SK-N-SH (cell line): ENCODE data around the gene SHPK. TPM values are rescaled to one million over a fixed set of nuclear protein-coding genes. Genes with fewer than 3 reads are reported as not detected.

Experiments used
- CTCF ChIA-PET: fragments of 300-600, 350-600 bp; formaldehyde crosslinking; extraction: SDS; loops from one replicate; lab custom pipeline; 2021; lab: Yijun Ruan, JAX
- POLR2A ChIA-PET: fragments of 350-600 bp; sonication (Branson Sonifier 250); formaldehyde crosslinking; extraction: SDS; loops from one replicate; lab custom pipeline; 2020; ENCODE audit warnings: antibody characterized with exemption, inconsistent platforms; lab: Yijun Ruan, JAX
- DNase-seq: peaks from one replicate; pipeline ENCODE4 v3.0.0; 2012
- H2AFZ ChIP-seq: fragments of 200-600 bp; sonication (generic); 2 replicates; pipeline ENCODE4 v1.8.1; 2016; ENCODE audit warnings: antibody characterized with exemption, mild to moderate bottlenecking, low read depth
- H3F3A ChIP-seq: fragments of 200-600 bp; sonication (generic); replicated peaks from 2 replicates; pipeline ENCODE3; 2016; ENCODE audit warnings: antibody characterized with exemption, mild to moderate bottlenecking; ENCODE audit not compliant: insufficient read depth
- H3K27ac ChIP-seq, 2 experiments: fragments of 200-500 bp in 1 of 2; fragments of 200-600 bp in 1 of 2; sonication (Bioruptor generic) in 1 of 2; sonication (generic), shearing (Covaris generic) in 1 of 2; 2 replicates each; pipeline versions ENCODE4 v1.5.1 to v1.6.1; 2014 to 2016; ENCODE audit warnings: low read depth in 2 of 2, inconsistent platforms in 1 of 2, low read length in 1 of 2, mild to moderate bottlenecking in 1 of 2, mixed read lengths in 1 of 2
- H3K27me3 ChIP-seq: fragments of 200-600 bp; sonication (generic), shearing (Covaris generic); 2 replicates; pipeline ENCODE4 v1.6.1; 2016; ENCODE audit warnings: mixed run types; ENCODE audit not compliant: insufficient read depth
- H3K36me3 ChIP-seq, 2 experiments: fragments of 200-500 bp in 1 of 2; fragments of 200-600 bp in 1 of 2; sonication (Bioruptor generic) in 1 of 2; sonication (generic) in 1 of 2; replicated peaks in 1 of 2; 2 replicates each; pipeline versions ENCODE3 to v1.5.1; 2014 to 2016; ENCODE audit warnings: low read length in 1 of 2, mild to moderate bottlenecking in 1 of 2; ENCODE audit not compliant: insufficient read depth in 2 of 2, control insufficient read depth in 1 of 2
- H3K4me1 ChIP-seq, 2 experiments: fragments of 200-500 bp in 1 of 2; fragments of 200-600 bp in 1 of 2; sonication (Bioruptor generic) in 1 of 2; sonication (generic), shearing (Covaris generic) in 1 of 2; 2 replicates each; pipeline versions ENCODE4 v1.5.1 to v1.6.1; 2014 to 2016; ENCODE audit warnings: low read depth in 1 of 2, low read length in 1 of 2, mixed run types in 1 of 2; ENCODE audit not compliant: insufficient read depth in 2 of 2, control insufficient read depth in 1 of 2
- H3K4me2 ChIP-seq: fragments of 200-600 bp; sonication (generic), shearing (Covaris generic); 2 replicates; pipeline ENCODE4 v1.6.1; 2017; ENCODE audit warnings: mixed run types
- H3K4me3 ChIP-seq, 2 experiments: fragments of 200-500 bp in 1 of 2; fragments of 200-600 bp in 1 of 2; sonication (Bioruptor generic) in 1 of 2; sonication (generic), shearing (Covaris generic) in 1 of 2; 2 replicates each; pipeline versions ENCODE4 v1.5.1 to v1.8.1; 2014 to 2016; ENCODE audit warnings: low read depth in 2 of 2, inconsistent platforms in 1 of 2, low read length in 1 of 2, mild to moderate bottlenecking in 1 of 2, mixed read lengths in 1 of 2, moderate library complexity in 1 of 2
- H3K79me2 ChIP-seq: fragments of 200-600 bp; sonication (generic); 2 replicates; pipeline ENCODE4 v1.8.1; 2017; ENCODE audit warnings: mild to moderate bottlenecking; ENCODE audit not compliant: insufficient read depth
- H3K9ac ChIP-seq: fragments of 200-600 bp; sonication (generic); 2 replicates; pipeline ENCODE4 v1.6.1; 2017; ENCODE audit warnings: mixed run types
- H3K9me2 ChIP-seq: fragments of 200-600 bp; sonication (generic); 2 replicates; pipeline ENCODE4 v1.6.1; 2017; ENCODE audit warnings: mixed run types
- H3K9me3 ChIP-seq: fragments of 200-600 bp; sonication (generic); 2 replicates; pipeline ENCODE4 v1.6.1; 2017; ENCODE audit warnings: mixed run types, mild to moderate bottlenecking, moderate library complexity
- H4K20me1 ChIP-seq: fragments of 200-600 bp; sonication (generic); 2 replicates; pipeline ENCODE4 v1.6.1; 2017; ENCODE audit warnings: mild to moderate bottlenecking, mixed run types; ENCODE audit not compliant: insufficient read depth
- CHD2 ChIP-seq: fragments of 150-350 bp; IDR thresholded peaks from 2 replicates; pipeline ENCODE4 v1.6.1; 2018; ENCODE audit warnings: low read length; ENCODE audit not compliant: partially characterized antibody
- EP300 ChIP-seq, 2 experiments: IDR thresholded peaks; 2 replicates each; pipeline versions ENCODE4 v1.4.0 to v1.6.1; 2012; ENCODE audit warnings: borderline replicate concordance in 1 of 2, low read depth in 1 of 2, low read length in 1 of 2
- EZH2phosphoT487 ChIP-seq: fragments of 200-600 bp; sonication (generic); IDR thresholded peaks from 2 replicates; pipeline ENCODE4 v1.6.1; 2017; ENCODE audit warnings: low read depth, mixed run types, mild to moderate bottlenecking, antibody characterized with exemption, moderate library complexity, borderline replicate concordance
- FOSL2 ChIP-seq: IDR thresholded peaks from 2 replicates; pipeline ENCODE4 v1.4.0; 2012; ENCODE audit warnings: low read depth, mild to moderate bottlenecking, moderate library complexity, borderline replicate concordance
- FOXJ3 ChIP-seq: sonication (generic); formaldehyde crosslinking; IDR thresholded peaks from 2 replicates; pipeline ENCODE4 v1.5.1; 2020; ENCODE audit warnings: mild to moderate bottlenecking, missing genetic modification reagents
- JUND ChIP-seq: IDR thresholded peaks from 2 replicates; pipeline ENCODE4 v1.4.0; 2012
- MXI1 ChIP-seq: IDR thresholded peaks from 2 replicates; pipeline ENCODE4 v1.6.1; 2012; ENCODE audit warnings: mild to moderate bottlenecking, low read depth, low read length, improper control_type of control experiment
- NRF1 ChIP-seq: IDR thresholded peaks from 2 replicates; pipeline ENCODE4 v1.6.1; 2012; ENCODE audit warnings: low read depth, mild to moderate bottlenecking, low read length
- SMC3 ChIP-seq: IDR thresholded peaks from 2 replicates; pipeline ENCODE4 v1.6.1; 2012; ENCODE audit warnings: low read depth, low read length, improper control_type of control experiment
- USF1 ChIP-seq: IDR thresholded peaks from 2 replicates; pipeline ENCODE4 v1.4.0; 2012; ENCODE audit warnings: low read depth, borderline replicate concordance
- YY1 ChIP-seq: IDR thresholded peaks from 2 replicates; pipeline ENCODE4 v1.4.0; 2012; ENCODE audit warnings: low read depth, mild to moderate bottlenecking
- ZBTB33 ChIP-seq: IDR thresholded peaks from 2 replicates; pipeline ENCODE4 v1.4.0; 2012; ENCODE audit warnings: low read depth, borderline replicate concordance
- WGBS: methylation state at CpG from one replicate; pipeline ENCODE4 v1.1.6; 2017; ENCODE audit warnings: low lambda C conversion rate; 5-methylcytosine and 5-hydroxymethylcytosine counted together
- polyA plus RNA-seq, 3 experiments: library from polyadenylated mRNA; depleted of rRNA; stranded (reverse); fragments of >200 nt; gene quantifications; 2 replicates each; pipeline ENCODE4 v1.2.3, GENCODE V29; 2012
- TF ChIP-seq, protein P1 (sequence below): fragments of 200-600 bp; sonication (generic); IDR thresholded peaks from 2 replicates; pipeline ENCODE4 v1.6.1; 2017; ENCODE audit warnings: antibody characterized with exemption, mild to moderate bottlenecking, moderate library complexity
- TF ChIP-seq, protein P2 (sequence below): fragments of 150-350 bp; IDR thresholded peaks from 2 replicates; pipeline ENCODE4 v1.6.1; 2016; ENCODE audit warnings: mild to moderate bottlenecking, low read depth, low read length
- TF ChIP-seq, protein P3 (sequence below): IDR thresholded peaks from 2 replicates; pipeline ENCODE4; 2012
- TF ChIP-seq, protein P4 (sequence below): fragments of 150-350 bp; IDR thresholded peaks from 2 replicates; pipeline ENCODE4 v1.6.1; 2017; ENCODE audit warnings: antibody characterized with exemption, low read length, low read depth, borderline replicate concordance
- TF ChIP-seq, protein P5 (sequence below): IDR thresholded peaks from 2 replicates; pipeline ENCODE4 v1.4.0; 2012; ENCODE audit warnings: low read depth

Gene SHPK
- polyA plus RNA-seq, 1 of the 3 experiments (the other 2 are of a cell fraction): 9.0 TPM

DNA sequence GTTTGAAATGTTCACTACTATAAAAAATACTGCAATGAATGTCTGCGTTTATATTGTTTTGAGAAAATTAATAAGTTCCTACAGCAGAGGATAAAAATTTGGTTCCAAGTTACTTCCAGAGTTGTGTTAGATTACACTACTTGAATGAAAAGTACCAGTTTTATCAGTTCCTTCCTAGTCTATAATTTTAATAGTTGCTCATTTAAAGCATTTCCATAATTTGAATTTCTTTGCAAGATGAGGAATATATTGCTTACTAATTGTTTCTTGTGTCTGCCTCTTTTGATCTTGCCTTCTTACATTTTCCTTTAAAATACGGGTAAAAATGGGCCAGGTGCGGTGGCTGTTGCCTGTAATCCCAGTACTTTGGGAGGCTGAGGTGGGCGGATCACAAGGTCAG, 36.5 kb upstream of the SHPK start:
- H3K36me3 ChIP-seq: peaks cover 0 to 10% of the 10 kb centered on the region in 2 experiments
- no peaks in the 10 kb centered on the region for H3K9me2 ChIP-seq
- no peak overlapping the region for H2AFZ ChIP-seq
- H3K79me2 ChIP-seq: peaks cover 29% of the 10 kb centered on the region
- DNase-seq: no peak
- peaks cover 6% of the 10 kb centered on the region for H3F3A ChIP-seq
- H3K27me3 ChIP-seq: no peaks in the 10 kb centered on the region
- no peaks in the 10 kb centered on the region for H3K9me3 ChIP-seq
- H3K9ac ChIP-seq: no peak overlapping the region
- H3K27ac ChIP-seq: no peak overlapping the region
- WGBS: 92% methylated on average over 4 of the region's 4 CpGs
- ChIA-PET CTCF (no interaction called here), POLR2A (no interaction called here)
- peaks cover 0 to 6% of the 10 kb centered on the region in 2 experiments; a peak in 1 of 4 replicates for H3K4me1 ChIP-seq
- no peak overlapping the region for H3K4me2 ChIP-seq
- TF ChIP-seq FOXJ3 (CRISPR knock-in tag) (no peak), EZH2phosphoT487 (no peak), USF1 (no peak), YY1 (no peak), SMC3 (no peak), CHD2 (no peak), EP300 (IDR thresholded peaks at IDR 0.05; ENCODE audit: borderline replicate concordance in 1 of 2, low read depth in 1 of 2, low read length in 1 of 2) (no peak), NRF1 (no peak), FOSL2 (no peak), MXI1 (no peak), ZBTB33 (no peak), JUND (no peak)
- TF ChIP-seq, protein P1, sequence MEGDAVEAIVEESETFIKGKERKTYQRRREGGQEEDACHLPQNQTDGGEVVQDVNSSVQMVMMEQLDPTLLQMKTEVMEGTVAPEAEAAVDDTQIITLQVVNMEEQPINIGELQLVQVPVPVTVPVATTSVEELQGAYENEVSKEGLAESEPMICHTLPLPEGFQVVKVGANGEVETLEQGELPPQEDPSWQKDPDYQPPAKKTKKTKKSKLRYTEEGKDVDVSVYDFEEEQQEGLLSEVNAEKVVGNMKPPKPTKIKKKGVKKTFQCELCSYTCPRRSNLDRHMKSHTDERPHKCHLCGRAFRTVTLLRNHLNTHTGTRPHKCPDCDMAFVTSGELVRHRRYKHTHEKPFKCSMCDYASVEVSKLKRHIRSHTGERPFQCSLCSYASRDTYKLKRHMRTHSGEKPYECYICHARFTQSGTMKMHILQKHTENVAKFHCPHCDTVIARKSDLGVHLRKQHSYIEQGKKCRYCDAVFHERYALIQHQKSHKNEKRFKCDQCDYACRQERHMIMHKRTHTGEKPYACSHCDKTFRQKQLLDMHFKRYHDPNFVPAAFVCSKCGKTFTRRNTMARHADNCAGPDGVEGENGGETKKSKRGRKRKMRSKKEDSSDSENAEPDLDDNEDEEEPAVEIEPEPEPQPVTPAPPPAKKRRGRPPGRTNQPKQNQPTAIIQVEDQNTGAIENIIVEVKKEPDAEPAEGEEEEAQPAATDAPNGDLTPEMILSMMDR: no peak
- TF ChIP-seq, protein P2, sequence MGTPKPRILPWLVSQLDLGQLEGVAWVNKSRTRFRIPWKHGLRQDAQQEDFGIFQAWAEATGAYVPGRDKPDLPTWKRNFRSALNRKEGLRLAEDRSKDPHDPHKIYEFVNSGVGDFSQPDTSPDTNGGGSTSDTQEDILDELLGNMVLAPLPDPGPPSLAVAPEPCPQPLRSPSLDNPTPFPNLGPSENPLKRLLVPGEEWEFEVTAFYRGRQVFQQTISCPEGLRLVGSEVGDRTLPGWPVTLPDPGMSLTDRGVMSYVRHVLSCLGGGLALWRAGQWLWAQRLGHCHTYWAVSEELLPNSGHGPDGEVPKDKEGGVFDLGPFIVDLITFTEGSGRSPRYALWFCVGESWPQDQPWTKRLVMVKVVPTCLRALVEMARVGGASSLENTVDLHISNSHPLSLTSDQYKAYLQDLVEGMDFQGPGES: no peak
- TF ChIP-seq, protein P3, sequence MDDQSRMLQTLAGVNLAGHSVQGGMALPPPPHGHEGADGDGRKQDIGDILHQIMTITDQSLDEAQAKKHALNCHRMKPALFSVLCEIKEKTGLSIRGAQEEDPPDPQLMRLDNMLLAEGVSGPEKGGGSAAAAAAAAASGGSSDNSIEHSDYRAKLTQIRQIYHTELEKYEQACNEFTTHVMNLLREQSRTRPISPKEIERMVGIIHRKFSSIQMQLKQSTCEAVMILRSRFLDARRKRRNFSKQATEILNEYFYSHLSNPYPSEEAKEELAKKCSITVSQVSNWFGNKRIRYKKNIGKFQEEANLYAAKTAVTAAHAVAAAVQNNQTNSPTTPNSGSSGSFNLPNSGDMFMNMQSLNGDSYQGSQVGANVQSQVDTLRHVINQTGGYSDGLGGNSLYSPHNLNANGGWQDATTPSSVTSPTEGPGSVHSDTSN: no peak
- TF ChIP-seq, protein P4, sequence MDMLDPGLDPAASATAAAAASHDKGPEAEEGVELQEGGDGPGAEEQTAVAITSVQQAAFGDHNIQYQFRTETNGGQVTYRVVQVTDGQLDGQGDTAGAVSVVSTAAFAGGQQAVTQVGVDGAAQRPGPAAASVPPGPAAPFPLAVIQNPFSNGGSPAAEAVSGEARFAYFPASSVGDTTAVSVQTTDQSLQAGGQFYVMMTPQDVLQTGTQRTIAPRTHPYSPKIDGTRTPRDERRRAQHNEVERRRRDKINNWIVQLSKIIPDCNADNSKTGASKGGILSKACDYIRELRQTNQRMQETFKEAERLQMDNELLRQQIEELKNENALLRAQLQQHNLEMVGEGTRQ: no peak
- TF ChIP-seq, protein P5, sequence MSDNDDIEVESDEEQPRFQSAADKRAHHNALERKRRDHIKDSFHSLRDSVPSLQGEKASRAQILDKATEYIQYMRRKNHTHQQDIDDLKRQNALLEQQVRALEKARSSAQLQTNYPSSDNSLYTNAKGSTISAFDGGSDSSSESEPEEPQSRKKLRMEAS: no peak
- H3K4me3 ChIP-seq: no peak overlapping the region
- H4K20me1 ChIP-seq: peaks cover 5% of the 10 kb centered on the region; the same call in 1 of the 2 replicates
